Measurements from ENCODE around the gene UBA52.
"Not testable (repeated sequence)": the region's sequence is repeated elsewhere in the genome, so short reads cannot be mapped to it uniquely, and the experiment has no call there.

UBA52 gene

GRCh38 chr19:18557411-18558201 lies 14.1 kb upstream of the UBA52 start, which contains the start of gene KXD1:
Gene KXD1 (plus strand): TSS chr19:18557870. CDS start chr19:18562057, 4,187 bp downstream.
- peak; percentile 96 to 97 for DNase-seq

- no peak for DNase-seq
Measured at GRCh38 chr19:18558202-18558555, 13.5 kb upstream of the UBA52 start.

GRCh38 chr19:18558604-18559003 lies 13.1 kb upstream of the UBA52 start:
- DNase-seq: no peak

GRCh38 chr19:18559685-18560084 lies 12.0 kb upstream of the UBA52 start:
- no peak for DNase-seq

GRCh38 chr19:18562086-18562485 lies 9.6 kb upstream of the UBA52 start:
- DNase-seq: no peak

- no peak for DNase-seq
Measured at GRCh38 chr19:18566953-18567352, 4.7 kb upstream of the UBA52 start.

GRCh38 chr19:18568367-18568766 lies 3.3 kb upstream of the UBA52 start:
- DNase-seq: no peak

- no peak for DNase-seq
Measured at GRCh38 chr19:18574691-18575291, 3.1 kb downstream of the UBA52 start.

- DNase-seq: no peak
Measured at GRCh38 chr19:18576383-18576782, 4.7 kb downstream of the UBA52 start.

GRCh38 chr19:18577365-18577914 lies 5.8 kb downstream of the UBA52 start:
- no peak for DNase-seq

GRCh38 chr19:18580311-18580710 lies 8.7 kb downstream of the UBA52 start:
- no peak for DNase-seq

- DNase-seq: no peak
Measured at GRCh38 chr19:18586306-18586705, 14.6 kb downstream of the UBA52 start.

GRCh38 chr19:18587561-18587960 lies 15.9 kb downstream of the UBA52 start:
- no peak for DNase-seq

- DNase-seq: no peak
Measured at GRCh38 chr19:18587962-18588610, 16.4 kb downstream of the UBA52 start.

GRCh38 chr19:18588611-18589379 lies 17.1 kb downstream of the UBA52 start, which contains the start of gene REX1BD:
Gene REX1BD (plus strand): TSS chr19:18588798. CDS start chr19:18588802, 4 bp downstream.
- peak; percentile 86 to 88 for DNase-seq

- DNase-seq: peak; percentile 60
Measured at GRCh38 chr19:18589380-18590272, 18.0 kb downstream of the UBA52 start.

- DNase-seq: no peak
Measured at GRCh38 chr19:18590273-18591272, 18.9 kb downstream of the UBA52 start.

- DNase-seq: no peak
Measured at GRCh38 chr19:18591735-18592385, 20.2 kb downstream of the UBA52 start.

GRCh38 chr19:18592732-18593131 lies 21.1 kb downstream of the UBA52 start:
- DNase-seq: not testable (repeated sequence)

All from activated CD4-positive, alpha-beta T cell treated with anti-CD3 and anti-CD28 coated beads, Interleukin-2, amount 50 U/mL, for 4 hours (primary cell).